PC-3 (cell line): Measurements from ENCODE around the gene TNFRSF19. TPM values are rescaled to one million over a fixed set of nuclear protein-coding genes. Genes with fewer than 3 reads are reported as not detected.
"Not testable (repeated sequence)": the region's sequence is repeated elsewhere in the genome, so short reads cannot be mapped to it uniquely, and the experiment has no call there.

Experiments used
- ATAC-seq: fragments of 200-7000 bp; cut with Tn5 transposase; 2 replicates; pipeline ENCODE4 v1.9.1; 2020; ENCODE audit warnings: mild to moderate bottlenecking, moderate library complexity
- BruUV-seq: library from RNA; stranded (reverse); fragments of 400-500 nt; replicated peaks from 2 replicates; lab custom pipeline; 2021; lab: Mats Ljungman, UMichigan
- CTCF ChIA-PET: fragments of 300-600 bp; sonication (Branson Sonifier 250); formaldehyde crosslinking; loops from one replicate; lab custom pipeline; 2022; ENCODE audit warnings: antibody characterized with exemption; lab: Charles Lee
- POLR2A ChIA-PET: fragments of 300-600 bp; sonication (Branson Sonifier 250); formaldehyde crosslinking; loops from one replicate; lab custom pipeline; 2022; ENCODE audit warnings: antibody characterized with exemption; ENCODE audit not compliant: unreplicated experiment; lab: Charles Lee
- DNase-seq: peaks from one replicate; pipeline ENCODE4 v3.0.0-alpha.2; 2015
- H2AFZ ChIP-seq: fragments of 300-600 bp; sonication (generic); 2 replicates; pipeline ENCODE4 v1.6.0; 2016; ENCODE audit warnings: antibody characterized with exemption, low read length
- H3F3A ChIP-seq: fragments of 300-600 bp; sonication (generic); one replicate; pipeline ENCODE4 v1.6.0; 2017; ENCODE audit warnings: antibody characterized with exemption, low read length, control low read depth, mild to moderate bottlenecking; ENCODE audit not compliant: unreplicated experiment
- H3K27ac ChIP-seq: fragments of 300-600 bp; sonication (generic); 2 replicates; pipeline ENCODE4 v1.5.1; 2016; ENCODE audit warnings: mild to moderate bottlenecking, low read length
- H3K27me3 ChIP-seq: fragments of 300-600 bp; sonication (generic); 2 replicates; pipeline ENCODE4 v1.6.1; 2016; ENCODE audit warnings: low read length, mixed read lengths
- H3K36me3 ChIP-seq: fragments of 300-600 bp; sonication (generic); 2 replicates; pipeline ENCODE4 v1.6.1; 2016; ENCODE audit warnings: low read depth, mixed run types, low read length, mixed read lengths
- H3K4me1 ChIP-seq: fragments of 300-600 bp; sonication (generic); 2 replicates; pipeline ENCODE4 v1.5.1; 2016; ENCODE audit warnings: low read length; ENCODE audit not compliant: insufficient read depth
- H3K4me2 ChIP-seq: fragments of 300-600 bp; sonication (generic); 2 replicates; pipeline ENCODE4 v1.6.0; 2016; ENCODE audit warnings: low read length
- H3K4me3 ChIP-seq: fragments of 300-600 bp; sonication (generic); 2 replicates; pipeline ENCODE4 v1.5.1; 2016; ENCODE audit warnings: mild to moderate bottlenecking, low read length, mixed read lengths
- H3K79me2 ChIP-seq: fragments of 300-600 bp; sonication (generic); 2 replicates; pipeline ENCODE4 v1.6.1; 2017; ENCODE audit warnings: low read length, mixed read lengths
- H3K9ac ChIP-seq: fragments of 300-600 bp; sonication (generic); 2 replicates; pipeline ENCODE4 v1.6.0; 2016; ENCODE audit warnings: mild to moderate bottlenecking, low read length
- H3K9me2 ChIP-seq: fragments of 300-600 bp; sonication (generic); replicated peaks from 2 replicates; pipeline ENCODE4 v1.6.1; 2016; ENCODE audit warnings: mixed run types, low read length, mixed read lengths
- H3K9me3 ChIP-seq: fragments of 300-600 bp; sonication (generic); 2 replicates; pipeline ENCODE4 v1.6.1; 2016; ENCODE audit warnings: low read length, mixed read lengths
- H4K20me1 ChIP-seq: fragments of 300-600 bp; sonication (generic); 2 replicates; pipeline ENCODE4 v1.6.1; 2016; ENCODE audit warnings: low read length, mixed read lengths
- CTCF ChIP-seq: fragments of 300-600 bp; sonication (generic); conservative IDR thresholded peaks from 2 replicates; pipeline ENCODE4 v1.5.1; 2017; ENCODE audit warnings: antibody characterized with exemption, low read depth, mild to moderate bottlenecking, low read length
- EZH2 ChIP-seq: fragments of 300-600 bp; sonication (generic); IDR thresholded peaks from one replicate; pipeline ENCODE4 v1.6.1; 2017; ENCODE audit warnings: antibody characterized with exemption, mild to moderate bottlenecking, low read length; ENCODE audit not compliant: unreplicated experiment
- EZH2phosphoT487 ChIP-seq: fragments of 300-600 bp; sonication (generic); IDR thresholded peaks from 2 replicates; pipeline ENCODE4 v1.6.1; 2018; ENCODE audit warnings: mild to moderate bottlenecking, antibody characterized with exemption, low read length, borderline replicate concordance
- intact Hi-C: fragments of 100-400 bp; cut with micrococcal nuclease; formaldehyde crosslinking; loops from 2 replicates; pipeline ENCODE4 v1.9.0; 2023
- total RNA-seq: library from RNA; depleted of rRNA; stranded (reverse); fragments of >200 nt; gene quantifications from 2 replicates; pipeline ENCODE4 v1.2.3, GENCODE V29; 2014

TNFRSF19 gene
- total RNA-seq, 1 experiment from 2014 or later: 6.1 TPM

- intact Hi-C loops: no loop called here
- ChIA-PET POLR2A (no interaction called here), CTCF (no interaction called here)
These were observed 18.5 kb downstream of the TNFRSF19 start for GRCh38 chr13:23588666-23589065.

GRCh38 chr13:23592596-23592995 lies 22.4 kb downstream of the TNFRSF19 start:
- ATAC-seq: no peak
- H3K79me2 ChIP-seq: no peaks in the 10 kb centered on the region
- no TSS peak for BruUV-seq
- no peak overlapping the region for H3K27ac ChIP-seq
- TF ChIP-seq EZH2phosphoT487: no peak
- no peak overlapping the region for H3K4me3 ChIP-seq
- no peaks in the 10 kb centered on the region for H3K9me2 ChIP-seq
- ChIA-PET POLR2A (no interaction called here), CTCF (no interaction called here)
- H2AFZ ChIP-seq: no peak overlapping the region
- H3K9me3 ChIP-seq: no peaks in the 10 kb centered on the region
- intact Hi-C loops: no loop called here
- no peaks in the 10 kb centered on the region for H3K27me3 ChIP-seq
- H3K4me1 ChIP-seq: no peaks in the 10 kb centered on the region
- no peak for DNase-seq
- H3F3A ChIP-seq: no peaks in the 10 kb centered on the region
- no peak overlapping the region for H3K4me2 ChIP-seq
- no peaks in the 10 kb centered on the region for H4K20me1 ChIP-seq
- no peaks in the 10 kb centered on the region for H3K36me3 ChIP-seq
- no peak overlapping the region for H3K9ac ChIP-seq

More at GRCh38 chr13:23588666-23589065, 18.5 kb downstream of the TNFRSF19 start:
- Histone ChIP-seq H3F3A (no peaks in the 10 kb centered on the region), H3K9me3 (no peaks in the 10 kb centered on the region), H3K4me3 (no peak overlapping the region), H3K4me2 (no peak overlapping the region), H3K36me3 (no peaks in the 10 kb centered on the region), H2AFZ (no peak overlapping the region), H3K79me2 (no peaks in the 10 kb centered on the region), H3K9me2 (no peaks in the 10 kb centered on the region), H3K9ac (no peak overlapping the region), H4K20me1 (no peaks in the 10 kb centered on the region), H3K27ac (no peak overlapping the region), H3K4me1 (no peaks in the 10 kb centered on the region), H3K27me3 (no peaks in the 10 kb centered on the region)
- TF ChIP-seq CTCF (no peak), EZH2phosphoT487 (no peak), EZH2 (no peak)
- ATAC-seq (no peak), DNase-seq (no peak)
- BruUV-seq: no TSS peak

- H3K36me3 ChIP-seq: no peaks in the 10 kb centered on the region
- CTCF ChIA-PET: no interaction called here
- no peak overlapping the region for H3K9ac ChIP-seq
These were observed 22.9 kb downstream of the TNFRSF19 start for GRCh38 chr13:23593148-23593547.

GRCh38 chr13:23594290-23594689 lies 24.1 kb downstream of the TNFRSF19 start:
- H3K79me2 ChIP-seq, BruUV-seq, H3K9ac ChIP-seq, H3K9me3 ChIP-seq, H4K20me1 ChIP-seq, DNase-seq, H3K9me2 ChIP-seq, intact Hi-C loops, H3K4me3 ChIP-seq, H3K27me3 ChIP-seq, ATAC-seq, H3K27ac ChIP-seq, H3K4me2 ChIP-seq, POLR2A ChIA-PET, H2AFZ ChIP-seq, H3F3A ChIP-seq, H3K36me3 ChIP-seq: not testable (repeated sequence)
- CTCF ChIA-PET: interaction anchor here (0.6 kb wide), 1 partner anchor 292 kb away, joined by 3 read pairs; no protein-coding TSS in a partner anchor
- peaks cover 10% of the 10 kb centered on the region for H3K4me1 ChIP-seq

More at GRCh38 chr13:23593148-23593547, 22.9 kb downstream of the TNFRSF19 start:
- Histone ChIP-seq H3K9me3 (no peaks in the 10 kb centered on the region), H3K79me2 (no peaks in the 10 kb centered on the region), H4K20me1 (no peaks in the 10 kb centered on the region), H3K27me3 (no peaks in the 10 kb centered on the region), H3K27ac (no peak overlapping the region), H3K4me3 (no peak overlapping the region), H3F3A (no peaks in the 10 kb centered on the region), H3K9me2 (no peaks in the 10 kb centered on the region), H3K4me2 (no peak overlapping the region), H3K4me1 (no peaks in the 10 kb centered on the region), H2AFZ (no peak overlapping the region)
- ATAC-seq (no peak), DNase-seq (no peak)
- no TSS peak for BruUV-seq
- no peak for TF ChIP-seq EZH2phosphoT487
- no peak for TF ChIP-seq EZH2
- POLR2A ChIA-PET: no interaction called here
- intact Hi-C loops: no loop called here
